CD4-positive, alpha-beta T cell treated with Interleukin-12 subunit alpha and Interleukin-12 subunit beta, for 1 hour (primary cell): ENCODE data around the gene DTNBP1.

Experiments used
- DNase-seq: peaks from one replicate; pipeline ENCODE4 v3.0.0-alpha.2; 2020

Gene DTNBP1

GRCh38 chr6:15582499-15582898 is 80.3 kb downstream of the DTNBP1 start:
- DNase-seq: no peak

DNA sequence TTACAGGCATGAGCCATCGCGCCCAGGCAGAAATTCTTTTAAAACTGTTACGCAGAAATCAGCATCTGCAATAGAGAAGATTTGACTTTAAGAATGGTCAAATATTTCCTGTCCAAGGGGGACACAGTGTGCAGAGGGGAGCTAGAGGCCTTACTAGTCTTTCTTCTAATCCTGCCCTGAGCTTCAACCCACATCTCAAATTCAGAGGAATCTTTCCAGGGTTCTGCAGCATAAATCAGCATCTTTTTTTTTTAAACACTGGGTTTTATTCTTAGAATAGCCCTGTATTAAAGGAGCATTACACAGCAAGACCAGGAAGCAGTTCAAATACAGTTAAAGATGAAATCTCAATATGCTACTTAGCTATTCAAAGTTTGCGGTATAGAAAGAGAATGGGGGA is 81.1 kb downstream of the DTNBP1 start:
- no peak for DNase-seq

DNA sequence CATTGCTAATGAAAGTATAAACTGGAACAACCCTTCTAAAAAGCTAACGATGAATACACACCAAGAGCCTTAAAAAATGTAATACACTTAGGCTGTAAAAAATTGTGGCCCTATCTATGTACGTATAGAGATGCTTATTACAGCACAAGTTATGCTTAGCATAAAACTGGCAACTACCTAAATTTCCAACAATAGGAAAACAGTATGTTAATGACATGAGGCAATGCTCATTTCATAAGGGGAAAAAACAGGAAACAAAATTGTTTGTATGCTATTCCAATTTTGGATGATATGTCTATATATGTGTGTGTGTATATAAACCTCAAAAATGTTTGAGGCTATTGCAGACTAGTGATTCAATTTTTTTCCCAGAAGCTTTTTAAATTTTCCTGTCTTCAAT is 82.5 kb downstream of the DTNBP1 start:
- no peak for DNase-seq

DNA sequence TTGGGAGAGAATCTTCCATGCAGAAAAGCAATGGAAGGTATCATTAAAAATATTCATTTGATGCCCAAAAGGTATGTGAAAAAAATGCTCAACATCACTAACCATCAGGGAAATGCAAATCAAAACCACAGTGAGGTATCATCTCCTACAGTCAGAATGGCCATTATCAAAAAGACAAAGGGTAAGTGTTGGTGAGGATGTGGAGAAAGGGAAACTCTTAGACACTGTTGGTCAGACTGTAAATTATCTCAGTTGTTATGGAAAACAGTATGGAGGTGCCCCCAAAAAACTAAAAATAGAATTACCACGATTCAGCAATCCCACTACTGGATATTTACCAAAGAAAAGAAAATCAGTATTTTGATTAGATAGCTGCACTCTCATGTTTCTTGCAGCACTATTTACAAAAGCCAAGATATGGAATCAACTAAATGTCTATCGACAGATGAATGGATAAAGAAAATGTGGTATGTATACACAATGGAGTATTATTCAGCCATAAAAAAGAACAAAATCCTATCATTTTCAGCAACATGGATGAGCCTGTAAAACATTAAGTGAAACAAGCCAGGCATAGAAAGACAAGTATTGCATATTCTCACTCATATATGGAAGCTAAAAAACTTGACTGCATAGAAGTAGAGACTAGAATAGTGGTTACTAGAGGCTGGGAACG is 84.0 kb downstream of the DTNBP1 start:
- no peak for DNase-seq

- no peak for DNase-seq
Measured at GRCh38 chr6:15577550-15578171, 85.2 kb downstream of the DTNBP1 start.

GRCh38 chr6:15577106-15577505 is 85.7 kb downstream of the DTNBP1 start:
- no peak for DNase-seq

DNA sequence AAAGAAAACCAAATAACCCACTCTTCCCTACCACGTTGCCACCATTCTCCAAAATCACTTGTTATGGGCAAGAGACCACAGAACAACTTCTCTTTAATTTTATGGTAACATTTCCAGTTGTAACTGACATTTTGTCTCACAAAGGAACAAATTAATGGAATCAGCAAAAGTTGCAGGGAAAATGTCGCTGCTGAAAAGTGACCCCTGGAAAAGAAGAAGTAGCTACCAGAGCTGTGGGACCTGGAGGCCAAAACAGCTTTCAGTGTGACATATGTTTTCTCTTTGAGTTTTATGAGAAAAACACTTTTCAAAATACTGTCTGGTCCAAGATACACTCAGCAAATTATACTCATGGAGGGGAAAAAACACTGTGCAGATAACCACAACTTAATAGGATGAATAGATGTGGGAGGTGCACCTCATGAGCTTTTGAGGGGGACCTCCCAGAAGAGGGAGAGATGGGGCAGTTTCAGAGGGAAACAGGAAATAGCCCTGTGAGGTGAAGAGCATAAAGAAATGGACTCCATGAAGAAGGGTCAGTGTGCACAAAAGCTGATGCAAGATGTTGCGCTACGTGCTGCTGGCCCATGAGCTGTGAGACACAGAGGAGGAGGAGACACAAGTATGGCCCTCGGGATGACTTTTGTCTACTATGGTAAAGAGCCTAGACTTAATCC is 87.3 kb downstream of the DTNBP1 start:
- no peak for DNase-seq

DNA sequence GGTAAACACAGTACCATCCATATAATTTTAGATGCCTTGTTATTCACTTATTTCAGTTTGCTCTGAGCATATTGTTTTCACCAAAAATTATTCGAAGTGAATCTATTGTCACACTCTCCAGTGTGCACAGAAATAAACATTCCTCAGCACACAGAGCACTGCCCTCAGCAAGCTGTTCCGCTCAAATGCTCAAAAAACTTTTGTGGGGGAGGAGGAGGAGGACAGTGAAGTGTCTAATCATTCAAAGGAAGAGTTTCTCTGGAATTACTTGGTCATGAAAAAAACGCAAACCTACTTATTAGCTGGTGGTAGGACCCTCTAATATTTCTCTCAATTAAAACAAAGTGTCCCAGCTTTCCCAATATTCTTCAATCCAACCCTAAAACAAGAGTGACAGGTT is 88.3 kb downstream of the DTNBP1 start:
- no peak for DNase-seq

GRCh38 chr6:15574023-15574422 is 88.8 kb downstream of the DTNBP1 start:
- DNase-seq: no peak

- DNase-seq: no peak
Measured at GRCh38 chr6:15573384-15573783, 89.4 kb downstream of the DTNBP1 start.

DNA sequence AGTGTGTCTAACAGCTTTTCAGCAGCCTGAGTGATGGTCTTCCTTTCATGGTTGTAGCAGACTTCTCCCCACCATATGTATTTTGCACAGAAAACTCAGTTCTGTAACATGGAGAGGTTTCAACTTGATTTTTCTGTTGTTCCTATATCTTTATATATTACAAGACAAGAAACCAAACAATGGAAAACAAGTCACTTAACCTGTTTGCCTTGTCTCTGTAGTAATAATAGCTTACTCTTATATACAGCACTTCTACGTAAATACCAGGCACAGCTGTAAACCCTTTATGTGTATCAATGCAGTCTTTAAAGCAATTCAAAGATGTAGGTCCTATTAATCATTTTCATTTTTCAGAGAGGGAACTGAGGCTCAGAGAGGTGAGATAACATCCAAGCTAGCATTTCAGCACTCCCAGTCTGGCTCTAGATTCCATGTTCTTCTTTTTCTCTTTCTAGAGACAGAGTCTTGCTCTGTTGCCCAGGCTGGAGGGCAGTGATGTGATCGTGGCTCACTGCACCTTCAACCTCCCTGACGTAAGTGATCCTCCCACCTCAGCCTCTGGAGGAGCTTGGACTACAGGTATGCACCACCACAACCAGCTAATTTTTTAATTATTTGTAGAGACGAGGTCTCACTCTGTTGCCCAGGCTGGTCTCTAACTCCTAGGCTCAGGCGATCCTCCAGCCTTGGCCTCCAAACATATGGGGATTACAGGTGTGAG is 90.4 kb downstream of the DTNBP1 start:
- no peak for DNase-seq

- DNase-seq: no peak
Measured at GRCh38 chr6:15570171-15570570, 92.7 kb downstream of the DTNBP1 start.

DNA sequence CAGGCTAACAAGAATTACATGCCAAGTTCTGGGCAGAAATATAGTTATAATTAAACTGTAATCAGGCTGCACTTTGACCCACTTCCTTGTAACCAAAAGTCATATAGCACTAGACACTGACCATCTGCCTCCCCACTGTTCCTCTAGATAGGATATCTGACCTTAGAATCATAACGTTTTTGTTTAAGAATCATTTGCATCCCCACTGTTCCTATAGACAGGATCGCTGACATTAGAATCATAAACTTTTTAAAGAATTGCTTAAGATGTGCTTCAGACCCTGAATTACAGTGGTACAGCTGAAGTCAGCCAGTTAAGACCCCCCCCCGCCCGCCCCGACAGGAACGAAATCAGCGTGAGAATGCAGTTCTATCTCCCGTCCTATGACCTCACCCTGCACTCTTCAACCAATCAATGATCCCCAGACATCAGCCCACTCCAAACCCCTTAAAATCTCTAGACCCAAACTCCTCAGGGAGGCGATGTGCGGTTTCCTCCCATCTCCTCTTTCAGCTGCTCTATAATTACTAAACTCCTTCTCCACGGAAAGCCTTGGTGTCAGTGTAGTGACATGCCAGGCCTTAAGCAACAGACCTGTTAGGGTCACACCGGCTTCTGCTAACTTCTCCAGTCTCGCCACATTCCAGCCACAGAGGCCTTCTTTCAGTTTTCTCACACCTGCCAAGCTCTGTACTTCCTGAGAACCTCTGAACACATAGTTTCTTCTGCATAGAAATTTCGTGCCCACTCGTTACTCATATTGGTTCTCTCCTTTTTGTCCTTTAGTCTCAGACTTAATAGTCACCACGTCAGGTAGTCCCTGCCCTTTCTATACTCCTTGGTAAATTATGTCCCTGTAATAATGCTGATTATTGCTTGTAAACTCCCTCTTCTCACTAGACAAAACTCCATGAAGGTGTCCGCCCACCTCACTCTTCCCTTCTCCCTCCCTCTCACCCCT is 93.5 kb downstream of the DTNBP1 start:
- no peak for DNase-seq

GRCh38 chr6:15562977-15563376 is 99.9 kb downstream of the DTNBP1 start:
- DNase-seq: no peak

DNA sequence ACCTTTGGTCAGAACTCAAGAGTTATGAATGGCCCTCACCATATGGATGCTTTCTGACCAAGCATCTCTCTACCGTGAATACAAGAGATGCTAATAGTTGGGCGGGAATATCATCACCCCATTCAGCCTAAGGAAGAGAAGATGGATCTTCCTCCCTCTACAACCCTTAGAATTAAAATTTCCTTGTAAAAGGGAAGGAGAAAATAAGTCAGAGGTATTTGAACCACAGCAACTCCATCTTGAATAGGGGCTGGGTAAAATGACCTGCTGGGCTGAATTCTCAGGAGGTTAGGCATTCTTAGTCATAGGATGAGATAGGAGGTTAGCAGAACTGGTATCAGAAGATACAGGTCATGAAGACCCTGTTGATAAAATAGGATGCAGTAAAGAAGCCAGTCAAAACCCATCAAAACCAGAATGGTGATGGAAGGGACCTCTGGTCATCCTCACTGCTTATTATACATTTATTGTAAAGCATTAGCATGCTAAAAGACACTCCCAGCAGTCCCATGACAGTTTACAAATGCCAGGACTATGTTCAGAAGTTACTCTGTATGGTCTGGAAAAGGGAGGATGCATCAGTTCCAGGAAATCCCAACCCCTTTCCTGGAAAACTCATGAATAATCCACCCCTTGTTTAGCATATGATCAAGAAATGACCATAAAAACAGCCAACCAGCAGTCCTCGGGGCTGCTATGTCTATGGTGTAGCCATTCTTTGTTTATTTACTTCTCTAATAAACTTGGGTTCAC is 101.2 kb downstream of the DTNBP1 start:
- DNase-seq: no peak

DNA sequence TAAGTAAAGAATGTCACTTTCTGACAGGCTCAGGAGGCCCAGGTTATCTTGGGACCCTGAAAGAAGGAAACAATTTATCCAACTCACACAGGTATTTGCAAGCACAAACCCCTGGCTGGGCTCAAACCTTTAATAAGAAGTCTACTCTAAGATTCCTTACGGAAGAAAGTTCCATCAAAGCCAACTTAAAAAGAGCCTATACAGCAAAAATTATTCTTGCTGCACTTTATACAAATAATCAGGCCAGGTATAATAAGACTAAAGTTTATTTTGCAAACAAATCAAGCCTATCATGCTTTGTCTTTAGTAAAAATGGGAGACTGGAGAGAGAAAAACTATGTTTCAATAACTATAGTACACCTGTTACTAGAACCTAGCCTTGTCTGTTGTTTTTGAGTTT is 102.1 kb downstream of the DTNBP1 start:
- no peak for DNase-seq

- no peak for DNase-seq
Measured at GRCh38 chr6:15557174-15557573, 105.7 kb downstream of the DTNBP1 start.

- DNase-seq: no peak
Measured at GRCh38 chr6:15556711-15557110, 106.1 kb downstream of the DTNBP1 start.

- no peak for DNase-seq
Measured at GRCh38 chr6:15555101-15556038, 107.5 kb downstream of the DTNBP1 start.

GRCh38 chr6:15554728-15555100 is 108.1 kb downstream of the DTNBP1 start:
- no peak for DNase-seq
